ENCODE results near the gene KRTAP10-9.
"Not testable (repeated sequence)": the region's sequence is repeated elsewhere in the genome, so short reads cannot be mapped to it uniquely, and the experiment has no call there.

The KRTAP10-9 gene, protein sequence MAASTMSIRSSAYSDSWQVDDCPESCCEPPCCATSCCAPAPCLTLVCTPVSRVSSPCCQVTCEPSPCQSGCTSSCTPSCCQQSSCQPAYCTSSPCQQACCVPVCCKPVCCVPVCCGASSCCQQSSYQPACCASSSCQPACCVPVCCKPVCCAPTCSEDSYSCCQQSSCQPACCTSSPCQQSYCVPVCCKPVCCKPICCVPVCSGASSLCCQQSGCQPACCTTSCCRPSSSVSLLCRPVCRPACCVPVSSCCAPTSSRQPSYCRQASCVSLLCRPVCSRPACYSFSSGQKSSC

DNA sequence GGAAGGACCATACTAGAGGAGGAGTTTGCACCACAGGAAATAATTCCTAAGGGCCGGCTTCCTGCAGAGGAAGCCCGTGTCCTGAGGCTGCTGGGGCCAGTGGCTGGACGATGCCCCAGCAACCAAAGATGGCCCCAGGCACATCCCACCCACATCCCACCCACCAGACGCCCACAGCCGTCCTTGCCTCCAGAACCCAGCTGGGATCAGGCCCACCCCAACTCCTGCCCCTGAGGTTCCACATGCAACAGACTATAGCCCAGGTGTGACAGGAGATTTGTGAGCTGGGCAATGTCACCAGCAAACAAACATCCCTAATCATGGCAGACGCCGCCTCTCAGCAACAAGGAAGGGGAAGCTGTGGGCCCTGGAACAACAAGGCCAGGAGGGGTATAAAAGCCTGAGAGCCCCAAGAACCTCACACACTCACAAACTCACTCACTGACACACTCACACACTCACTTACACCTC lies at the start of gene KRTAP10-9:
KRTAP10-9 (plus strand) TSS at position 421 of the 471 bp plus-strand sequence. CDS start 79 bp downstream, outside the sequence.
- no peak for DNase-seq

DNA sequence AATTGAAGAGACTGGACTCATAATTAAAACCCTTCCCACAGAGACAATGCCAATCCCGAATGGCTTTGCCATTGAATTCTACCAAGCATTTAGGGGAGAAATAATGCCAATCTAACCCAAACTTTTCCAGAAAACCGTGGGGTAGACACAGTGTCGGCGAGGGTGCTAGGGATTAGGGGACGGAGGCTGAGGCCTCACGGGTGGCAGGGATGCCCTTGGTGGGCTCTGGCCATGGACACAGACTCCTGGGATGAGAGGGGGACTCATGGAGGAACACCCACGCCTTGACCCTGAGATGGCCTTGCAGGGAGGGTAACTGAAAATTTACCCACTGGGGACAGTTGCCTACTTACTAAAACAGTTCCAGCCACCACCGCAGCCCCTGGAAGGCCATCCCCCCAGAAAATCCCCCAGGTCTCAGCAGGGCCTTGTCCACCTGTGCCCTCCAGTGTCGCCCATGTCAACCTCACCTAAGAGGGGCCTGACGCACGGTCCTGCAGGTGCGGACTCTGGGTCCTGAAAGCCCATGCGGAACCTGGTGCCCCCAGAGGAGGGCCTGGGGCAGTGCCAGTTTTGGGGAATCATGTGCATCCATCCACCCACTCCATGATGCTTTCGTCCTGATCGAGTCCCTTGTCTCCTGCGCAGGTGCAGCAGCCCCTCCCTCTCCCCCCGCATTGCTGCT lies 48.4 kb upstream of the KRTAP10-9 start:
- DNase-seq: no peak

DNA sequence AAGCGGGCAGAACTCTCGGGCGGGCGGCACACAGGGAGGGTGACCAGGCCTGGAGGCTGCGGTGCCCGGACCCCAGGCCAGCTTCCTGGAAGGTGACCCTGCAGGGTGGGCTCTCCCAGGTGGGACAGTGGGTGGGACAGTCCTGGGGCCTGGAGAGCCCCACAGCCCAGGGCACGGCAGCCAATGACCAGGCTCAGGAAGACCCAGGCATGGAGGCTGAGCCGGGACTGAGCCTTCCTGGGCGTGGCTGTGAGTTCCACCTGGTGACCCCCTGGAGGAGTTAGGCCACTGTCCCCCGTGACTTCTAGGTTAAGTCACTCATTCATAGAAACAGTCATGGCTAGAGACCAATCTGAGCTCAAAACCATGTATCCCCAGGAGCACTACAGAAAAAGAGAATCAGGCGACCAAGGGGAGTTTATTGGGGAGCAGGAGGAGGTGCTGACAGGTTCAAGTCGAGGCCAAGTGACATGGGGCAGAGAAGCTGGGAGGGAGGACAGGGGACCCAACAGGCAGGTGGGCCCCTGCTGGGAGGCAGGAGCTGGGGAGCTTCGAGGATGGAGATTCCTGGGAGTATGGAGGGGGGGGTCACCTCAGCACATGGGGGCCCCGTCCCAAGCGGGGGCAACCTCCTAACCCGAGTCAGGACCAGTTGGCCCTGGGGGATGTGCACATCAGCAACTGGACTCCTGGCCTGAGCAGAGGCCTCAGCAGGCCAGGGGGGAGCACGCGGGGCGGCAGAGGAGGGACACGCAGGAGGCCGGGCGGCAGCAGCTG lies 47.6 kb upstream of the KRTAP10-9 start:
- no peak for DNase-seq

DNA sequence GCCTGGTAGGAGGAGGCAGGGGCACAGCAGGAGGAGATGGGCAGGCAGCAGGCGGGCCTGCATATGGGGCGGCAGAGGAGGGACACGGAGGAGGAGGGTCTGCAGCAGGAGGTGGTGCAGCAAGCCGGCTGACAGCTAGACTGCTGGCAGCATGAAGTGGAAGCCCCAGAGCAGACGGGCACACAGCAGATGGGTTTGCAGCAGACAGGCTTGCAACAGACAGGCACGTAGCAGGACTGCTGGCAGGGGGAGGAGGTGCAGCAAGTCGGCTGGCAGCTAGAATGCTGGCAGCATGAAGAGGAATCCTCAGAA lies 47.1 kb upstream of the KRTAP10-9 start:
- no peak for DNase-seq

DNA sequence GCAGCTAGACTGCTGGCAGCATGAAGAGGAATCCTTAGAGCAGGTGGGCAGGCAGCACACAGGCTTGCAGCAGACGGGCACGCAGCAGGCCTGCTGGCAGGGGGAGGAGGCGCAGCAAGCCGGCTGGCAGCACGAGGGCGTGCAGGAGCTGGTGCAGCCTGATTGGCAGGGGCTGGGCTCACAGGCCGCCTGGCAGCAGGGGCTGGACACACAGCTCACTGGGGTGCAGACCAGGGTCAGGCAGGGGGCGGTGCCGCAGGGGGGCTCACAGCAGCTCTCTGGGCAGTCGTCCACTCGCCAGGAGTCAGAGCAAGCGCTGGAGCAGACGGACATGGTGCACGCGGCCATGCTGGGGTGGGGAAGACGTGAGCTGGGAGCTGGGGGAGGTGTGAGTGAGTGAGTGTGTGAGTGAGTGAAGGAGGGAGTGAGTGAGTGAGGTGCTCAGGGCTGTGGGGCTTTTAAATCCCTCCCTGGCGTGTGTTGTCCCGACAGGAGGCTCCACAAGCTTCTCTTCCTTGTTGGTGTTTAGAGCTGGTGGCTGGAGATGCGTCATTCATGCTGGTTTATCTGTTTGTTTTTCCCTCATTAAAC lies 46.6 kb upstream of the KRTAP10-9 start, which contains the start of gene KRTAP10-5:
KRTAP10-5 (minus strand) TSS at position 374 of the 591 bp plus-strand sequence; CDS start at position 348, 26 bp downstream.
- DNase-seq: not testable (repeated sequence)

DNA sequence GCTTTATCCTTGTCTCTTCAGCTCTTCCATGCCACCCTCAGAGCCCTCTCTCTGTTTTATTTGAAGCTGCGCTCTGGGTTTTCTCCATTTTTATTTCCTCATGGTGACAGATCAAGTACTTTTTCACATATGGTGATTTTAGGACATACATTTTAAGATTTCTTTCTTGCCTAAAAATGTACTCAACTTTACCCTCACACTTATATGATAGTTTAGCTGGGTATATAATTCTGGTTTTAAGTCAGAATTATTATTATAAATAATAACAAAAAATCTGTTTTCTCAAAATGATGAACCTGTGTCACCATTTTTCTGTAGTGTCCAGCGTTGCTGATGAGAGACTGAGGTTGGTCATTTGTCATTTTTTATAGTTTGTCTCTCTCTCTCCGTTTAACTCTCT lies 45.7 kb upstream of the KRTAP10-9 start:
- DNase-seq: no peak

DNA sequence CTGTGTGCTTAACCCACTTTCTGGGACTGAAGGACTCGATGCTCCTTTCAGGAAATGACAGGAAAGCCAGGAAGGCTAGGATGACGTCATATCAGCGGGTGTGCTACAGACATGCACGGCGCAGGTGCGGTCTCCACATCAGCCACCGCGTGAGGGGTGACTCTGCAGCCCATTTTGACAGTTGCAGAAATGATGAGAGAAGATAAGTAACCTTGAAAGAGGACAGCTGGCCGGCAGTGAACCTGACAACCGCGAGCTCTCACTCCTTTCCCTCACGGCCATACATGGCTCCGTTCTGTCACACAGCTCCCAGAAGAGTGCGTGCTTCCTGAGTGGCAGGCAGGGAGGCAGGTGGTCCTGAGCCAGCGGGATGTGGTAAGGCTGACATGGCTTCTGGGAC lies 44.8 kb upstream of the KRTAP10-9 start:
- DNase-seq: no peak

DNA sequence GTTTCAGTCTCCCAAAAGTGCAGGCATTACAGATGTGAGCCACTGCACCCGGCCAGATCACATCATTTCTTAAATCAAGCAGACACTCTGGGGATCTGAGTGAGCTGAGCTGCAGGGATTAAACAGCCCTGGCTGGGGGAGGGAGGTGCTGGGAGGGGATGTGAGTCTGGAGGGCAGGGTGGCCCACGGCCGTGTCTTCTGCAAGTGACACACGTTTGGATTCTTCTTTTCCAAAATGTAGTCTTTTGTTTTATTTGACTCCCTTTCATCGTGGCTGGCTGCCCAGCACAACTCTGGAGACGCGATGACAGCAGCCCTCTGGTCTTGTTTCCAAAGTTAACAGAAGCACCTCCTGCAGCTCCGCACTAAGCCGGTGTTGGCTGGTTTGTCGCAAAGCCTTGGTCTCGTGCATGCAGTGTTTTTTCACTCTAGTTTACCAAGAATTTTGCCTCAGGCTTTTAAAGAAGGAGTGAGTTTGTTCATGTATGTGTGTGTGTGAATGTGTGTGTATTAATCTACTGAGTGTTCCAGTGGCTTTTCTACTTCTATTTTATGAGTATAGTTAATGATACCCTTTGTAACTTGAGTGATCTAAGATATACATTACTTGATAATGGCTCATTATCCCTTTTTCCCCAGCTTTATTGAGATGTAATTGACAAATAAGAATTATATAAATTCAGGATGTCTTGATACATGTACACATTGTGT lies 43.6 kb upstream of the KRTAP10-9 start:
- no peak for DNase-seq

DNA sequence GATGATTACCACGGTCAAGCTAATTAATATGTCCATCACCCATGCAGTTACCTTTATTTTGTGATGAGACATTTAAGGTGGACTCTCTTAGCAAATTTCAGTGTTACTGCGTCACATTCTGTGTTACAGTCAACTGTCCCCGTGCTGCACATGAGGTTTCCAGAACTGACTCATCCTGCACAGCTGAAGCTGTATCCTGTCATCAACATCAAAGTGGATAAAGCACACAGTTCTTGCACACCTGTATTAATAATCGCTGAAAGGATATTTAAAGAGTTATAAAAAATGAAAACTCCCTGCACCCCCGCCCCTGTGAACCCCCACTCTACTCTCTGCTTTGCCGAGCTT lies 43.1 kb upstream of the KRTAP10-9 start:
- DNase-seq: no peak

DNA sequence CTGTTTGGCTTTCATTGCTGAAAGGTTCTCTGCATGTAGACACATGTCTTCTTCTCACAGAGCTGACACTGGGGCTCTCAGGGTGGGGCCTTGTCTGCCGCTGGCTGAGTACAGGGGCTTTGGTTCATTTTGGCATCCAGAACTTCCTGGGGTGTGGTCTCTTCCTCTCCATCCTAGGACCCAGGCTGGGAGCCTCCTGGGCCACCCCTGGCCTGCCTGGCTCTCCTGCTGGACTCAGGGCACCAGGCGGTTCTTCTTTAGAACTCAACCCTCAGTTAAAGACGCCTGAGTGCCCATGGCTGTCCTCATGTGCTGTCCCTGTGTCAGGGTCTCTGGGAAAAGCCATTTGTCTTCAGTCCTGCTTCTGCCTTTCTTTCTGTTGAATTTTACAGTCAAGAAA lies 41.0 kb upstream of the KRTAP10-9 start:
- DNase-seq: no peak

DNA sequence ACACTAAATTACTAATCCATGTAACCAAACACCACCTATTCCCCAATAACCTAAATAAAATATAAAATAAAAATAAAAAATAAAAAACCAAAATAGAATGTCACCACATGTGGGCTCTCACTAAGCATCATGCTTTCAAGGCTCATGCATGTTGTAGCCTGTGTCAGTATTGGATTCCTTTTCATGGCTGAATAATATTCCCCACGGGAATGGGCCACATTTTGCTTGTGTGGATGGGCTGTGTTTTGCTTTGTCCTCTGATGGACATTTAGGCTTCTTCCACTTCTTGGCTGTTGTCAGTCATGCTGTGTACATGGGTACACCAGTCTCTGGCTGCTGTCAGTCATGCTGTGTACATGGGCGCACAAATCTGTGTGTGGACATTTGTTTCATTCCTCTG lies 37.8 kb upstream of the KRTAP10-9 start:
- DNase-seq: no peak

DNA sequence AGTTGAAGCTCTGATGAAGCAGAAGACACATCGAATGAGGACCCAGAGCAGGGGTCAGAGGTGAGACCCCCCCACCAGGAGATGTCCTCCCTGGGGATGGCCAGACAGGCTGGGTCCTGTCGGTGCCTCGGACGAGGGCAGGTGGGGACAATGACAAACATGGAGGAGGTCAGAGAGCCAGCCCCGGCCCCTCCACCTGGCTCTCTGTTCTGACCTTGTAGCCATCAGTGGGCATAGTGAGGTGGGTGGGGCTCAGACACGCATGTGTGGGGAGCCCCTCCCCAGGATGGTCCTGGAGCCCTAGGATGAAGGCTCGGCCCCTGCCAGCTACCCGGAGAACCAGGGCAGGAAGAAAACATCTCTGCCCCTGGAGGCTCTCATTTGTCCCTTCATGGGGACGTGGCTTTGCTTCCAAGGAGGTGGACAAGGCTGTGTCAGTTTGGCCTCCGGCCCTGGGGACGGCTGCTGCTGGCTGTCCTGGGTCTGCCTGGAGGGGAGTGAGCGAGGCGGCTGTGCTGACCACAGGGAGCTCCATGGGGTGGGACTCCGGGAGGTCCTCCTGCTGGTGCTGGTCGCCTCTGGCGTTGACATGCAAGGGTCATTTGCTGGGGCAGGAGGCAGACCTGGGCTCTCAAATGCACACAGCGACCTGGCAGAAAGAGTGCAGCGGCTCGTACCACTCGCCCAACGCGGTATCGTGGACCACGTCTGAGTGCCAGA lies 37.1 kb upstream of the KRTAP10-9 start:
- DNase-seq: no peak

DNA sequence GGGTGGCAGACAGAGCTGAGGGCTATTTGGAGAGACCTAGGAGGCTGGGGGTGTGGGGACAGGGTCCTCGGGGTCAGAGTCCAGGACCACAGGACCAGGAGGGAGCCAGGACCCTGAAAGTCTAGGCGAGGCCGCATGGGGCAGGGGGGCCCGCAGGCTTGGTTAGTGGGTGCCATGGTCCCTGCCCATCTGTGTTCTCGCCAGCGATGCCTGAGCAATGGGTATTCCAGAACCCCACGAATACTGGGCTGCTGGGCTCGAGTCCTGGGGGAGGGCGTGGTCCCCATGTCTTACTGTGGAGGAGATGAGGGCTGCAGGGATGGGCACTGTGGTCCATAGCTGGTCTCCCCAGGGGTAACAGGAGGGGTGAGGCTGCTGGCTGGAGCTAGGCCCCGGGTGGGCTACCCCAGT lies 36.6 kb upstream of the KRTAP10-9 start:
- DNase-seq: no peak

DNA sequence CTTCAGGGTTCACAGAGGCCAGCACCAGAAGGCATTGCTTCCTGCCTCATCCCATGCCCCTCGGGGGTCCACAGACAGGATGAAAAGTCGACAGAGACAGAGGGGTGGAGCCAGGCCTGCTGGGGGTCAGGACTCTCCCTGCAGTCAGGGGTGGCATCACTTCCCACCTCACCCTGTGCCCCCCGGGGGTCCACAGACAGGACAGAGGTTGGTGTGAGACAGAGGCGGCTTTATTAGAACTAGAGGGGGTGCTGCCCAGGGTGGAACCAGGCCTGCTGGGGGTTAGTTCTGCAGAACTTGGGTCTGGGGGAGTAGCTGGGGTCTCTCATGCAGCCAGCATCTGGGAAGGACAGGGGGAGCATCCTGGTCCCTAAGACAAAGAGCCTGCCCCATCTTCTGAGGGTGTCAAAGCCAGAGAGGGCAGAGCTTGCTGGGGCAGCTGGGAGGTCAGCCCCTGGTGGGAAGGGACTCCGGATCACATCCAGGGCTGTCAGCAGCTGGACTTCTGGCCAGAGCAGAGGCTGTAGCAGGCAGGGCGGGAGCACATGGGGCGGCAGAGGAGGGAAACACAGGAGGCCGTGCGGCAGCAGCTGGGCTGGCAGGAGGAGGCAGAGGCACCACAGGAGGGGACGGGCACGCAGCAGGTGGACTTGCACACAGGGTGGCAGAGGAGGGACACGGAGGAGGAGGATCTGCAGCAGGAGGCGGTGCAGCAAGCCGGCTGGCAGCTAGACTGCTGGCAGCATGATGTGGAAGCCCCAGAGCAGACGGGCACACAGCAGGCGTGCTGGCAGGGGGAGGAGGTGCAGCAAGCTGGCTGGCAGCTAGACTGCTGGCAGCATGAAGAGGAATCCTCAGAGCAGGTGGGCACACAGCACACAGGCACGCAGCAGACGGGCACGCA lies 35.7 kb upstream of the KRTAP10-9 start:
- not testable (repeated sequence) for DNase-seq

DNA sequence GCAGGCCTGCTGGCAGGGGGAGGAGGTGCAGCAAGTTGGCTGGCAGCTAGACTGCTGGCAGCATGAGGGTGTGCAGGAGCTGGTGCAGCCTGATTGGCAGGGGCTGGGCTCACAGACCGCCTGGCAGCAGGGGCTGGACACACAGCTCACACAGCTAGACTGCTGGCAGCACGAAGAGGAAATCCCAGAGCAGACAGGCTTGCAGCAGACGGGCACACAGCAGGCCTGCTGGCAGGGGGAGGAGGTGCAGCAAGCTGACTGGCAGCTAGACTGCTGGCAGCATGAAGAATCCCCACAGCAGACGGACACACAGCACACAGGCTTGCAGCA lies 35.1 kb upstream of the KRTAP10-9 start:
- DNase-seq: not testable (repeated sequence)

DNA sequence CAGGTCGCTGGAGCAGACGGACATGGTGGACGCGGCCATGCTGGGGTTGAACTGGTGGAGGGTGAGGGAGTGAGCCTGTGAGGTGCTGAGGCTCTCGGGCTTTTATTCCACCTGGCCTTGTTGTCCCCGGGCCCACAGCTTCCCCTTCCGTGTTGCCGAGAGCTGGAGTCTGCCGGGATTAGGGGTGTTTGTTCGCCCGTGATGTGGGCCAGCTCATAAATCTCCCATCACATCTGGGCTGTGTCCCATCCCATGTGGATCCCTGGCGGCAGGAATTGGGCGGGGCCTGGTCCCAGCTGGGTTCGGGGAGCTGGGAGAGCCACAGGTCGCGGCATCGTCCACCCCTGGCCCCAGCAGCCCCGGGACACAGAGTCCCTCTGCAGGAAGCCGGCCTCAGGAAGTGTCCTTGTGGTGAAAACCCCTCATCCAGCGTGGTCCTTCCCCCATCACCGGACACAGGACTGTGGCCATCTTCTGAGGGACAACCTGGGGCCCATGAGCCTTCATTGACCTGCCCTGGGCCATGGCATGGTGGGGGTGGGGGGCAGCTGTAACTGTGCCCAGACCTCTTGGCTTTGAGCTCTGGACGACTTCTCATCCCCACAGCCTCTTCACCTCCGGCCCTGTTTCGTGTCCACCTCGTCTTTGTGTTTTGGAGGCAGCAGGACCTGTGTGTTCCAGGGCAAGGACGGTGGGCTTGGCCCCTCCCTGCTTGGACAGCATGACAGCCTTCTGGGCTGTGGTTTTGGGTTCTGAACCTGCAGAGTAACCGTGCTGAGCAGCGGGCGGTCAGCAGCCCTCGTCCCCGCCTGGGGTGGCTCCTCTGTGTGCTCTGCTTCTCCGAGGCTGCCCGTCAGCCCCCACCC lies 34.2 kb upstream of the KRTAP10-9 start, which contains the start of gene KRTAP10-6:
KRTAP10-6 (minus strand) TSS at position 60 of the 866 bp plus-strand sequence; CDS start at position 39, 21 bp downstream.
- DNase-seq: no peak

DNA sequence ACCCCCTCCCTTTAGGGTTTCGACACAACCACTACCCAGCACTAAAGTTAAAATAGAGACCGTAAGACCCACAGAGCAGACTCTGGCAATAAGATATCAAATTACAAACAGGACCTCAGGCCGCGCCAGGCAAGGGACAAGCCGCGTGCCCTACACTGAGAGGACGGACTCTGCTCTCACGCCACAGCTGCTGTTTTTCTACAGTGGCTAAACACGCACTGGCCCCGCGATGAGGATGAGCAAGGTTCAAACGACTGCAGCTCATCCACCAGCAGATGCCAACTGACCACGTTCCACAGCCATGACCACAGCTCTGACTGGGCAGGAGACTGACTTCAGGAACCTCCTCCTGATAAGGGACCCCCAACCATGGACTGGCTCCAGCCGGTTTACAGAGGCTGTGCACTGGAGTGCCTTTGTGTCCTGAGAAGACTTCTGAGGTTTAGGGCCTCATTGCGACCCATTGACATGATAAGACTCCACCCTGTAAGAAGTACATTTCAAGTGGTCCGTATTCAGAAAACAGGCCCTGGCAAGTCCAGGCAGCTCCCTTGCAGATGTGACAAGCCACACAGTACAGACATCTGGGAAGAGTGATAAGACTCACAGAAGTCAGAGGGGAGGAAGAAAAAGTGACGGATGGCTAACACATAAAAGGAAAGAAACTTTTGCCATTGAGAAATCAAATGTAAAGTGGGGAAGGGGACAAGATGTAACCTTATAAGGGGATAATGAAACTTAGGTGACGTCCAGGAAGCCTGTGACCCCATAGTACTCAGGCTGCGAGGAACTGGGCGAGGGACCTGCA lies 33.1 kb upstream of the KRTAP10-9 start:
- no peak for DNase-seq

DNA sequence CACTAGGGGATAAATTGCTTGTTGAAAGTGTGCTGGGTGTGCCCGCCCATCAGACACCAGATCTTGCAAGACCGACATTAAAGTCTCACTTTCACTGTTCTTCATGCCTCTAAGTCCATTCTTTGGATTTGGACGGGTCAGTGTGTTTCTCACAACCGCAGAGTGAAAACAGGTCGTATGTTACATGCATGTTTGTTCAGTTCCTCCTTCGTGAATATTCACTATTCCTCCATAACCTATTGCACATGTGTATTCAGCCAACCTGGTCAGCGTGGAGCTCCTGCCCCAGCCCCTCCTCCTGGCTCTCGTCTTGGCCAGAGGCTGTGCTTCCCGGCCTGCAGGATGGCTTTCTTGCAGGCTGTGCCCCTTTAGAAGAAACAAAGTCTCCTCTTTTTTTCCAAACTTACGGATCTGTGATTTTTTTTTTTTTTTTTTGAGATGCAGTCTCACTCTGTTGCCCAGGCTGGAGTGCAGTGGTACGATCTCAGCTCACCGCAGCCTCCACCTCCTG lies 32.4 kb upstream of the KRTAP10-9 start:
- no peak for DNase-seq

DNA sequence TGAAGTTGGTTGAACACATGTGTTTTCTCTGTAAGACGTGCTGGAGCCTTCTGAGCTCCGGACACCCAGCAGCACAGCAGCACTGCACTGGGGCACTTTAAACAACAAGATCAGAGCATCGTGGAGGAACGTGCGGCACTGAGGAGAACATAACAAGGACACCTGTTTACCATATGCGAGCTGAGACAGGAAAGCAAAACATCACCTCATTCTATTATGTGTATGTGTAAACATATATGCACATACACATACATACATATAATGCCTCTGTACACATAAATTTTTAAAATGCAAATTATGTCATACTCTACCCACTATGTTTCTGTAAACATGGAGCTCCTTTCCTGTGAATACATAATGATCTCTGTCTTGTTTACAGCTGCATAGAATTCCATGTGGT lies 31.4 kb upstream of the KRTAP10-9 start:
- no peak for DNase-seq

Data from NCI-H82 (cell line).